ENCODE data around the gene ANKRD11. TPM values are rescaled to one million over a fixed set of nuclear protein-coding genes. Genes with fewer than 3 reads are reported as not detected.
"Not testable (repeated sequence)": the region's sequence is repeated elsewhere in the genome, so short reads cannot be mapped to it uniquely, and the experiment has no call there.

ANKRD11 gene
- total RNA-seq, 2 experiments from 2014 or later, result 184 to 235 TPM

GRCh38 chr16:89482150-89482816, 8.1 kb downstream of the ANKRD11 start:
- ATAC-seq (no peak), DNase-seq (no peak)
- Mint-ChIP-seq H3K27me3 (no peaks in the 10 kb centered on the region), H3K4me1 (peaks cover 81% of the 10 kb centered on the region), H3K9me3 (ENCODE audit: low read depth) (no peaks in the 10 kb centered on the region), H3K36me3 (peaks cover 31% of the 10 kb centered on the region), H3K27ac (peak overlapping the region; percentile 13), H3K4me3 (no peak overlapping the region)
- CTCF ChIA-PET, result interaction anchor here (0.7 kb wide), 1 partner anchor 38 kb away, joined by 3 read pairs; no protein-coding TSS in a partner anchor

- CTCF ChIA-PET, result interaction anchor here (0.7 kb wide), 1 partner anchor 37 kb away, joined by 3 read pairs; no protein-coding TSS in a partner anchor
- Mint-ChIP-seq H3K9me3 (ENCODE audit: low read depth) (no peaks in the 10 kb centered on the region), H3K4me3 (no peak overlapping the region), H3K27me3 (no peaks in the 10 kb centered on the region), H3K4me1 (peaks cover 83% of the 10 kb centered on the region), H3K27ac (no peak overlapping the region), H3K36me3 (peaks cover 31% of the 10 kb centered on the region)
- DNase-seq (no peak), ATAC-seq (no peak)
Measured at GRCh38 chr16:89481356-89481955, 8.9 kb downstream of the ANKRD11 start.

- no peak for ATAC-seq
- no peak overlapping the region for H3K4me3 Mint-ChIP-seq
- no peak for DNase-seq
- no peaks in the 10 kb centered on the region for H3K9me3 Mint-ChIP-seq (ENCODE audit: low read depth)
- CTCF ChIA-PET, result no interaction called here
- H3K27ac Mint-ChIP-seq, result peak overlapping the region; percentile 37
- H3K36me3 Mint-ChIP-seq, result peaks cover 37% of the 10 kb centered on the region
- H3K4me1 Mint-ChIP-seq, result peaks cover 84% of the 10 kb centered on the region
- no peaks in the 10 kb centered on the region for H3K27me3 Mint-ChIP-seq
Measured at GRCh38 chr16:89478576-89479221, 11.7 kb downstream of the ANKRD11 start.

GRCh38 chr16:89476811-89477261, 13.5 kb downstream of the ANKRD11 start:
- ATAC-seq, result peak; percentile 10
- Mint-ChIP-seq H3K27ac (peak overlapping the region; percentile 2), H3K4me3 (no peak overlapping the region)

GRCh38 chr16:89476379-89476778, 14.0 kb downstream of the ANKRD11 start:
- Mint-ChIP-seq H3K27me3 (no peaks in the 10 kb centered on the region), H3K4me1 (peaks cover 85% of the 10 kb centered on the region), H3K9me3 (ENCODE audit: low read depth) (no peaks in the 10 kb centered on the region), H3K36me3 (peaks cover 26% of the 10 kb centered on the region), H3K27ac (peak overlapping the region; percentile 2), H3K4me3 (no peak overlapping the region)
- ATAC-seq (peak; percentile 17), DNase-seq (no peak)
- CTCF ChIA-PET, result interaction anchor here (0.7 to 0.9 kb wide), 2 partner anchors 16 to 101 kb away, joined by 3 to 4 read pairs; no protein-coding TSS in a partner anchor

More at GRCh38 chr16:89476811-89477261, 13.5 kb downstream of the ANKRD11 start:
- Mint-ChIP-seq H3K9me3 (ENCODE audit: low read depth) (no peaks in the 10 kb centered on the region), H3K36me3 (peaks cover 27% of the 10 kb centered on the region), H3K27me3 (no peaks in the 10 kb centered on the region), H3K4me1 (peaks cover 85% of the 10 kb centered on the region)
- DNase-seq, result no peak
- CTCF ChIA-PET, result interaction anchor here (0.7 to 0.9 kb wide), 2 partner anchors 17 to 101 kb away, joined by 3 to 4 read pairs; no protein-coding TSS in a partner anchor

GRCh38 chr16:89475144-89475543, 15.2 kb downstream of the ANKRD11 start:
- no peak overlapping the region for H3K27ac Mint-ChIP-seq
- H3K4me3 Mint-ChIP-seq, result no peak overlapping the region
- H3K4me1 Mint-ChIP-seq, result peaks cover 82% of the 10 kb centered on the region
- DNase-seq (no peak), ATAC-seq (no peak)
- H3K27me3 Mint-ChIP-seq, result no peaks in the 10 kb centered on the region
- H3K9me3 Mint-ChIP-seq (ENCODE audit: low read depth), result no peaks in the 10 kb centered on the region
- CTCF ChIA-PET, result interaction anchor here (0.6 kb wide), 1 partner anchor 18 kb away, joined by 4 read pairs; no protein-coding TSS in a partner anchor
- H3K36me3 Mint-ChIP-seq, result peaks cover 20% of the 10 kb centered on the region

GRCh38 chr16:89473791-89474414, 16.5 kb downstream of the ANKRD11 start:
- Mint-ChIP-seq H3K4me3 (no peak overlapping the region), H3K27me3 (no peaks in the 10 kb centered on the region), H3K36me3 (peaks cover 23% of the 10 kb centered on the region), H3K9me3 (ENCODE audit: low read depth) (no peaks in the 10 kb centered on the region), H3K4me1 (peaks cover 78% of the 10 kb centered on the region), H3K27ac (peak overlapping the region; percentile 61)
- ATAC-seq (peak; percentile 43), DNase-seq (no peak)
- CTCF ChIA-PET, result interaction anchor here (1.0 kb wide), 1 partner anchor 31 kb away, joined by 3 read pairs; no protein-coding TSS in a partner anchor

GRCh38 chr16:89473136-89473712, 17.1 kb downstream of the ANKRD11 start:
- H3K27me3 Mint-ChIP-seq, result no peaks in the 10 kb centered on the region

GRCh38 chr16:89472711-89473075, 17.7 kb downstream of the ANKRD11 start:
- CTCF ChIA-PET, result no interaction called here
- ATAC-seq (no peak), DNase-seq (no peak)
- H3K27me3 Mint-ChIP-seq, result no peaks in the 10 kb centered on the region
- no peak overlapping the region for H3K4me3 Mint-ChIP-seq
- peaks cover 29% of the 10 kb centered on the region for H3K36me3 Mint-ChIP-seq
- no peaks in the 10 kb centered on the region for H3K9me3 Mint-ChIP-seq (ENCODE audit: low read depth)
- H3K4me1 Mint-ChIP-seq, result peaks cover 72% of the 10 kb centered on the region
- H3K27ac Mint-ChIP-seq, result peak overlapping the region; percentile 44

More at GRCh38 chr16:89473136-89473712, 17.1 kb downstream of the ANKRD11 start:
- peaks cover 25% of the 10 kb centered on the region for H3K36me3 Mint-ChIP-seq
- peak overlapping the region; percentile 44 for H3K27ac Mint-ChIP-seq
- DNase-seq (no peak), ATAC-seq (no peak)
- no peaks in the 10 kb centered on the region for H3K9me3 Mint-ChIP-seq (ENCODE audit: low read depth)
- H3K4me1 Mint-ChIP-seq, result peaks cover 72% of the 10 kb centered on the region
- no peak overlapping the region for H3K4me3 Mint-ChIP-seq
- CTCF ChIA-PET, result interaction anchor here (1.0 kb wide), 1 partner anchor 32 kb away, joined by 3 read pairs; no protein-coding TSS in a partner anchor

- H3K9me3 Mint-ChIP-seq (ENCODE audit: low read depth), result no peaks in the 10 kb centered on the region
- H3K27ac Mint-ChIP-seq, result no peak overlapping the region
- peaks cover 19% of the 10 kb centered on the region for H3K36me3 Mint-ChIP-seq
- H3K27me3 Mint-ChIP-seq, result no peaks in the 10 kb centered on the region
- ATAC-seq, result peak; percentile 20
- no peak for DNase-seq
- H3K4me3 Mint-ChIP-seq, result no peak overlapping the region
- H3K4me1 Mint-ChIP-seq, result peaks cover 53% of the 10 kb centered on the region
- CTCF ChIA-PET, result interaction anchor here (0.7 to 1.8 kb wide), 2 partner anchors 12 to 83 kb away, joined by 3 to 4 read pairs; no protein-coding TSS in a partner anchor
Measured at GRCh38 chr16:89467382-89467781, 23.0 kb downstream of the ANKRD11 start.

GRCh38 chr16:89466920-89467319, 23.4 kb downstream of the ANKRD11 start:
- H3K27me3 Mint-ChIP-seq, result no peaks in the 10 kb centered on the region
- H3K27ac Mint-ChIP-seq, result no peak overlapping the region
- H3K9me3 Mint-ChIP-seq (ENCODE audit: low read depth), result no peaks in the 10 kb centered on the region
- CTCF ChIA-PET, result interaction anchor here (0.7 to 1.8 kb wide), 2 partner anchors 11 to 83 kb away, joined by 3 to 4 read pairs; no protein-coding TSS in a partner anchor
- peaks cover 19% of the 10 kb centered on the region for H3K36me3 Mint-ChIP-seq
- H3K4me3 Mint-ChIP-seq, result no peak overlapping the region
- ATAC-seq (no peak), DNase-seq (no peak)
- H3K4me1 Mint-ChIP-seq, result peaks cover 48% of the 10 kb centered on the region

- H3K9me3 Mint-ChIP-seq (ENCODE audit: low read depth); DNase-seq; ATAC-seq; CTCF ChIA-PET; H3K27me3 Mint-ChIP-seq; H3K4me3 Mint-ChIP-seq; H3K27ac Mint-ChIP-seq: not testable (repeated sequence)
- Mint-ChIP-seq H3K4me1 (peaks cover 58% of the 10 kb centered on the region), H3K36me3 (peaks cover 22% of the 10 kb centered on the region)
Measured at GRCh38 chr16:89463312-89463711, 27.0 kb downstream of the ANKRD11 start.
